DMS114 treated with DMSO at 0.1 percent for 48 hours (cell line): ENCODE data around the gene TPTE2.
A peak's percentile ranks its signal among the peaks of the same experiment; 100 is the strongest.
"Not testable (repeated sequence)": the region's sequence is repeated elsewhere in the genome, so short reads cannot be mapped to it uniquely, and the experiment has no call there.

Experiments
- DNase-seq: peaks from one replicate; lab custom pipeline; 2025; ENCODE audit not compliant: unreplicated experiment; lab: John Stamatoyannopoulos, UW

The TPTE2 gene

GRCh38 chr13:19561127-19561582 is at the start of gene TPTE2:
TSS of gene TPTE2 (minus strand) at chr13:19561532. CDS start at chr13:19503234, 58,298 bp downstream.
- not testable (repeated sequence) for DNase-seq

GRCh38 chr13:19607523-19608078 is 46.3 kb upstream of the TPTE2 start:
- DNase-seq: no peak

DNA sequence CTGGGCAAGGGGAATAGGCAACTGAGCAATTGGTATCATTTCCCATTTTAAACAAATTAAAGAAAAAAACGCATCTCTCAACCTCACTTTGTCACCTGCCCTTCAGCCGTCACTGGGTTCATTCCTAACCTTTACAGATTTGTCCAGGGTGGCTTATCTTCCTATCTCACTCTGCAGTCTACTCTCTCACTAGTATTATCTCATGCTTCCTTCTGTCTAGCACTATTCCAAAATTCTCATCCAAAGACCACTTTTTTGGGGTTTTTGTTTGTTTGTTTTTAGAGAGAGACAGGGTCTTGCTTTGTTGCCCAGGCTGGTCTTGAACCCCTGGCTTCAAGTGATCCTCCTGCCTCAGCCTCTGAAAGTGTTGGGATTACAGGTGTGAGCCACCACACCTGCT is 45.4 kb upstream of the TPTE2 start:
- no peak for DNase-seq

DNA sequence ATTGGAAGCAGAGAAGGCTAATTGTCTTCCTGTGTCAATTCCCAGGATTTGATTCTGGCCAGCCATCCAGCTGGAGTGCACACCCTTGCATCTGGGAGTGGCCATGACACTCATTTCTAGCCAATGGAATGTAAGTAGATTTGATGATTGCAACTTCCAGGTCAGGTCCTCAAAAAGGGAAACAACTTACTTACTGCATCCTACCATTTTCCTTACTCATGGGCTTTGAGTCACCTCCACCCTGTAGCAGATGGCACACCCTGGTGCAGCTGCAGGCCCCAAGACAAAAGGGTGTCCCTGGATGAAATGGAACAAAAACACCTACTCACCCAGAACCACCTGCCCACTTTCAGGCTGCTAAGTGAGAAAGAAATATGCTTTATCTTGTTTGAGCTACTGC is 44.8 kb upstream of the TPTE2 start:
- no peak for DNase-seq

GRCh38 chr13:19605161-19605955 is 44.0 kb upstream of the TPTE2 start:
- DNase-seq: no peak

GRCh38 chr13:19604306-19604705 is 43.0 kb upstream of the TPTE2 start:
- DNase-seq: no peak

- DNase-seq: no peak
Measured at GRCh38 chr13:19601749-19602725, 40.7 kb upstream of the TPTE2 start.

DNA sequence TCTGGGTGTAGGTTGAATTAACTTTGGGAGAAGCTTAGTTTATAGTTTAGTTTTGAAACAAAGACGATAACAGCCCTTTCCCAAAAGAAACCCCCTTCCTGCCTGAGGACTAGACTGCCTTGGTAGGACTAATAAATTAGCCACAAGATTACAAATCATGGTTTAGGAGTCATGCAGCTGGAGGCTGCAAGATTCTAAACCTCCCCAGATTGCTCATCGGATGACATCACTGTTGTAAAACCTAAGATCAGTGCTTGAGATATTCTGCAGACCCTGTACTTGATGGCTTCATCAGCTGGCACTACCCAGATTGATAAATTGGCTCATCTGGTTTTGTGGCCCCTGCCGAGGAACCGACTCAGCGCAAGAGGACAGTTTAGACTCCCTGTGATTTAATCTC is 36.2 kb upstream of the TPTE2 start:
- no peak for DNase-seq

GRCh38 chr13:19596960-19597361 is 35.6 kb upstream of the TPTE2 start:
- DNase-seq: no peak

DNA sequence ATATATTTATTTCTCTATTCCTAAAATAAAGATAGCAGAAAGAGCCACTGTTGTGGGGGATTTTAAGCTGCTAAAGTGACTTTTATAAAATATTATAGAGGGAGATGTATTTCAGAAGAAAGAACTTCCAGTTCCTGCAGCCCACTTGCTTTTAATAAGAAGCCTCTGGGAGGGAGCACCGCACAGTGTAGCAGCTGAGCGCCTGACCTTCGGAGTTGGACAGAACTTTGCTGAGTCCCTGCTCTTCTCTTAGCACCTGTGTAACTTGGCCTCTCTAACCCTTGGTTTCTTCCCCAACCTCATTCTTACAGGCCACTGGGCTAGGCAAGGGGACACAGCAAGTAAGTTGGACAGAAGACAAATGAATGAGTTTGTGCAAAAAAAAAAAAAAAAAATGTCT is 34.8 kb upstream of the TPTE2 start:
- DNase-seq: no peak

- no peak for DNase-seq
Measured at GRCh38 chr13:19592657-19593180, 31.4 kb upstream of the TPTE2 start.

DNA sequence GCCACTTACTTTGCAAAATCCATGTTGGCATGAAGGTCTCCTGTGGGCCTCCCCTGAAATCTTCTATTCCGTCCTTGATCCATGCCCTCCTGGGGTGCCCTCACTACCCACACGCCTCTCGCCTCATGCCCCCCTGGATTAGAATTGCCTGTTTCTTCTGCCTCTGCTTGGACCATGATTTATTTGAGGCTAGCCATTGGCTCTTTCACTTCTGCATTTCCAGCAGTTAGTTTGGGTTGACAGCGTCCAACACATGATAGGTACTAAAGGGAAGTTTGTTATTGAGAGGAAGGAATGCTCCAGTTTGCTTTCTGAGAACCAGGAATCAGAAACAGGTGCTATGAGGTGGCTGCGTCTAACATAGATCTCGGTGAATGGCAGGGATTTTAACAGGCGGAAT is 30.5 kb upstream of the TPTE2 start:
- DNase-seq: no peak

DNA sequence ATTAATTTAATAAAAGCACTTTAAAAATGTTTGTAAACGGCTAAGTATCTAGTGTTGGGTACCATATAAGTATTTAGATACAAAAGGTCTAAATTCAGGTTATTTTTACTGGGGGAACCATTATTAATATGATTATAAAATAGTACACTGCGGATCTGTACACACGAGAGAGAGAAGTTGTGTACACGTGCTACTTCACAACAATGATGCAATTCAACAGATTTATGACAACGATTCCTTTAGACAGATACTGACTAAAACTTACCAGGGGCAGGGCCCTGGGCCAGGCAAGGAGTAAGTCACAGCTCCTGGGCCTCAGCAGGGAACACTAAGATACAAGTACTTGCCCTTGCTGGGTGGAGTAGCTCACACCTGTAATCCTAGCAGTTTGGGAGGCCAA is 29.1 kb upstream of the TPTE2 start:
- DNase-seq: no peak

DNA sequence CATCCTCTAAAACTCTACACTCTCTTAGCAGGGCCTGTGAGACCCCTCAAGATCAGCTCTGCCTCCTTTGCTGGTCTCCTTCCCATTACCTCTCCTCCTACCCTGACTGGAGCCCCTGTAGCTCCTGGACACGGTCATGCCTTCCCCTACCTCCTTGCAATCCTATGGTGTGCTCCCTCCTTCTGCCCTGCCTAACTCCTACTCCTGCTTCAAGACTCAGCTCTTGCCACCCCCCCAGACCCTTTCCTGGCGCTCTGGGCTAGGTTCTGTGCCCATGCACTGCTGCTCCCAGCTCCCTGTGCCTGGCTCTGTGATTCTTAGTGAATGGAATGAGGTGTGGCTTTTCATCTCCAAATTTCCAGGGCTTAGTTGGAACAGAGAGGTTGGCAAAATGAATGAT is 28.0 kb upstream of the TPTE2 start:
- DNase-seq: no peak

- peak; percentile 48 for DNase-seq
Measured at GRCh38 chr13:19587635-19588300, 26.4 kb upstream of the TPTE2 start.

DNA sequence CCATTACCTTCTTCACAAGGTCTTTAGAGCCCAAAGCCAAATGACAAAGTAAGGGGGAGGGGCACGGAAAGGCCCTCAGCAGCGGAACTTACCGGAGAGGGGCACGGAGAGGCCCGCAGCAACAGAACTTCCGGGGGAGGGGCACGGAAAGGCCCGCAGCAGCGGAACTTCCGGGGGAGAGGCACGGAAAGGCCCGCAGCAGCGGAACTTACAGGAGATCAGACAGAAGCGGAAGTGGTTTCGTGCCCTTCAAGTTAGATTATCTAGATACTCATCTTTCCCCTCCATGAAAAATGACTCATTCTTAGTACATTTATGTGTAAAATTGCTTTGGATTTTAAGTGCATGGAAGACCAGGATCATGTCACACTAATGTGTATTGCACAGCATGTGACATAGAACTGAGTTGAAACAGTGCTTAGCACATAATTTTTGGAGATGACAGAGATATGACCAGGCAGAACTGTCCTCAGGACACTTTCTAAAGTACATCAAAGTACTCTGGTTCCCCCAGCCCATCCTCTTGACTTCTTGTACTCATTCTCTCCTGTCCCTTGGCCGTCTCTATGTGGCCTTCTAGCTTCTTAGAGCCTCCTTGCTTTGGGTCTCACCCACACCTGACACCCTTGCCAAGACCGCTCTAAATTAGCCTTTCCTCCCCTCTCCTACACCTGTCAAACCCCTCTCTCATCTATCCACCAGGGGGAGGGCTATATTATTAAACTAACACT is 25.7 kb upstream of the TPTE2 start:
- no peak for DNase-seq

- no peak for DNase-seq
Measured at GRCh38 chr13:19581675-19582074, 20.3 kb upstream of the TPTE2 start.

GRCh38 chr13:19575230-19575629 is 13.9 kb upstream of the TPTE2 start:
- no peak for DNase-seq

DNA sequence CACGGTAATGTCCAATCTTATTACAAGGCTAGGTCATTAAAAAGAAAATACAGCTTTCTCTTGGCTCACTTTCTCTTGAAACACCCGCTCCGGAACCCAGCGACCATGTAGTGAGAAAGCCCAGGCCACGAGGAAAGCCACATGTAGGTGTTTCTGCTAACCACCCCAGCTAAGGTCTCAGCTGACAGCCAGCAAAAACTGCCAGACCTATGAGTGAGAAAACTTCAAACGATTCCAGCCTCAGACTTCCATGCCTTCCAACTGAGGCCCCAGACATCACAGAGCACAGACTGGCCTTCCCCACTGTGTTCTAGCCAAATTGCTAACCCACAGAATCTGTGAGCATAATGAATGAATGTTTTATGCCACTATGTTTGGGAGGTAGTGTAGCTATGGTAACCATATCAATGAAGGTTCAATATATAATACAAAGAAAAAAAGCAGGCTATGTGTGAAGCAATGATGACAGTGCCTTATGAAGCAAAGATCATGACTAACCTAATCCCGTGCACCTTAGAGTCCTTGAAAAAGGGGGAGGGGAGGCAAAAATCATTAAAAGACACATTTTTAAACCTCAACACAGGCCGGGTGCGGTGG is 11.9 kb upstream of the TPTE2 start:
- DNase-seq: no peak

GRCh38 chr13:19572280-19572679 is 10.9 kb upstream of the TPTE2 start:
- DNase-seq: no peak
